GM19351 (cell line): Measurements from ENCODE around the gene GYPC.

ENCODE experiments used
- ATAC-seq: cut with Tn5 transposase; IDR thresholded peaks from one replicate; pipeline ENCODE4 v1.9.1; 2021; ENCODE audit warnings: mild to moderate bottlenecking, moderate library complexity; ENCODE audit not compliant: unreplicated experiment

GYPC gene

DNA sequence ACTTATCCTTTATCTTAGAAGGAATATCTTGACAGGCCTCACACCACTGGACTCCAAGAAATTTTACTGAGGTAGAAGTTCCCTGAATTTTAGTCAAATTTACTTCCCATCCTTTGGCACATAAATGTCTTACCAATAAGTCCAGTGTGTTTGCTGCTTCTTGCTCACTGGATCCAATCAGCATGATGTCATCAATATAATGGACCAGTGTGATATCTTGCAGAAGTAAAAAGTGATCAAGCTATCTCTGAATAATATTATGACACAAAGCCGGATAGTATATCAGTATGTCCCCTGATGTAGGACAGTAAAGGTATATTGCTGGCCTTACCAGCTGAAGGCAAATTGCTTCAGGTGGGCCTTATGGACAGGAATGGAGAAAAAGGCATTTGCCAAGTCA, 6.9 kb upstream of the GYPC start:
- no peak for ATAC-seq

DNA sequence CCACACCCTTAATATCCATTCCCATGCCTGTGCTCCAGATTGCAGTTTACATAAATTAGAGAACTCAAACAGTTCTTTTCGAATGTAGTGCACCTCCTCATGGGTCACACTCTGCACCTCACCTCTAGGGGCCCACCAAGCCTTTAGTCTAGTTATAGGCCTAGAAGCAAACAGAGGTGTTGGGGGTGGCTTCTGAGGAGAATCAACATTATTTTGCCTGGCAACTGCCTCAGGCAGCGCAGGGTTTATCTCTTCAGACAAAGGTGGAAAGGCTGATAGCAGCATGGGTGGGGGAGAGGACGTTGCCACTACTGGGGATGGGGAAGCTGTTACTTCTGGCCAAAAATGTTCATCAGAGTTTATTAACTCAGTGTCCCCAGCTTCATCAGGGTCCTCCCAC, 5.0 kb upstream of the GYPC start:
- no peak for ATAC-seq

DNA sequence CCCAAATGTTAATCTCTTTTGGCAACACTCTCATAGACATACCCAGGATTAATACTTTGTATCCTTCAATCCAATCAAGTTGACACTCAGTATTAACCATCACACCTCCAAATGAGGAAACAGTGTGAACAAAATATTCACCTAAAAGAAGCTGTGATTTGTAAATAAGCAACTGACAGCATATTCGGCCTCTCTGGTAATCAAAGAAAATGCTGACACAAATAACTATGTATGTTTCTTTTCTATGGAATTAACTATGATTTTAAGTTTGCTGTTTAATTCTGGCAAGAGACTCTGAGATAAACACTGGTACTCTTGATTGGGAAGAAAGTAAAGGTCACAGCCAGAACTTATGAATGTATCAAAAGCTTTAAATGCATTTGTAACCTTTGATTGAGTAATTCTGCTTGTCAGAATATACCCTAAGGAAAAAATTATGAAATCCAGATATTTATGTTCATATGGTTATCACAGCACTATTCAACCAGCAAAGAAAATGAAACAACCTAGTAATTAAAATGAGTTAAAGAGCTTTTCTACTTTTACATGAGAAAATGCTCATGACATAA, 3.6 kb upstream of the GYPC start:
- ATAC-seq = no peak

DNA sequence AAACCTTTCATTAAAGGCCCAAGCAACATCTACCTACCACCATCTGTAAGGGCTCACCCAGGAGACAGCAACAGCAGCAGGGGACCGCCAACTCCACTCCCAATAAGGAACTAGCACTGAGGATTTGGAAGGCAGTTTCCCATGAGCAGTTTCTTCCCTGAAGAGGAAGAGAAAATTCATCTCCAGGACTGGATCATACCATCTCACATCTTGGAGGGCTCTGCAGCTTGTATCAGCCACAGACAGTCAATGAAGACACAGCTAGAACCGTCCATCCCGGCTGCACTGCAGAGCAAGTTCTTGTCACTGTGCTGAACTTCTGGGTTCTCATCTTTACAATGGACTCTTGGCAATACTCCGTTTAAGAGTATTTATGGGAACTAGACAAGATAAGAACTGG, 2.8 kb upstream of the GYPC start:
- no peak for ATAC-seq

DNA sequence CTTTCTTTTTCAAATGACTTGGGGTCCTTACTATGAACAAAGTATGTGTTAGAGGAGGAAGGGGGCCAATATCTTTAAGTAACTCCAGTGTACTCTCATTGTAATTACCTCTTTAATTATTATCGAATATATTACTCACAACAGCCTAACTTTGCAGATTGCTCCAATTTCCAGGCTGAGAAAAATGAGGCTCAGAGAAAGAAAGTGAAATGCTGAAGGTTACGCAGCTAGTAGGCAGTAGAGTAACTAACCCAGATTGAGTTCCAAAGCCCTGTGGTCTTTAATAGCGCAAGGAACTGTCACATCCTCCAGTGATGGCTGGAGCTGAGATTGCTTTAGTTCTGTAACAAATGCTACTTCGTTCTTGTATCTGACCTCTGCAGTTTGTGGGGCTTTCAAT, 2.2 kb upstream of the GYPC start:
- no peak for ATAC-seq

DNA sequence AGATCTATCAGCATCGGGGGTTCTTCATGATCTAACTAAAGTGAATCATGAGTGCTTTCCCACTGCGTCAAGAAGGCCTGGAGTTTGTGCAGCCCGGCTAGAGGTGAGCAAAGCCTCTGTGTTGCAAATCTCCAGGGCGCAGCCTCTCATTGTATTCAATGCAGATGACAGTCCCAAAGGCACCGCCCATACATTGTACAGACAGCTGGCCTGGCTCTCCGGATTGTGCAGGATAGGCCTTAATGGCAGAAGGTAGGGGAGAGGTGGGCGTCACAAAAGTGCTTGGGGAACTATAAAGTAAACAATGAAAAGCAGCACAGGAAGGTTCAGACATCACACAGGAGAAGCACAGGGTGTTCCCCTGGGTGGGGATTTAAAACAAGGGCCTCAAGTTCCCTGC, 907 bp upstream of the GYPC start:
- ATAC-seq = no peak

DNA sequence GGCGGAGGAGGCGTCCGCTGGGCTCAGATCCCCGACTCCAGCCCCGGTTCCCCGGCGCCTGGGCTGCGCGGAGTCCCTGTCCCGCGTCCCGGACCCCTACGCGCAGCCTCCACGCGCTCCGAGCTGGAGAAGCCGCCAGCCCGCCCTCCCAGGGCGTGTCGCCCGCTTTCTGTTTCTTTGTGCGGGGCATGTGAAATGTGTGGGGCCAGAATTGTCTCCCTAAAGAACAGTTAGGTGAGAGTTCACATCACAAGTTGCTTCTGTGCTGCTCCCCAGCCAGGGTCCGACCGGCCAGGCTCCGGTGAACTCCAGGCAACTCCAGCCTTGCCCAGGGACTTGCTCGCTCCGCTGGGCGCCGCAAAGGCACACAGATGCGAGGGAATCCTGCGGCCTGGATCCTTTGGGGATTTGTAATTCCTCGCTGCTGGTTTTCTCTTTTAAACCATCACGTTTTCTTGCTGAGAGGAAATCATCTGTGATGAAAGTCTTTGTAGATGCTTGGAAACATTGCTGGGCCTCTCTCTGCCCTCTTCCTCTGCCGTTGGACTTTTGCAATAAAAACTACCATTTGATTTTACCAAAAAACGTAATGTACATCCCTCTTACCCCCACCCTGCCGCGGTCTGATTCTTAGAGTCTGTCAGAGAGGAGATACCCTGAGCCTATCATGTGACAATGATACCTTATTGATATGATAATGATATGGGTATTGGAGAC, 631 bp downstream of the GYPC start:
- peak; percentile 18 for ATAC-seq

DNA sequence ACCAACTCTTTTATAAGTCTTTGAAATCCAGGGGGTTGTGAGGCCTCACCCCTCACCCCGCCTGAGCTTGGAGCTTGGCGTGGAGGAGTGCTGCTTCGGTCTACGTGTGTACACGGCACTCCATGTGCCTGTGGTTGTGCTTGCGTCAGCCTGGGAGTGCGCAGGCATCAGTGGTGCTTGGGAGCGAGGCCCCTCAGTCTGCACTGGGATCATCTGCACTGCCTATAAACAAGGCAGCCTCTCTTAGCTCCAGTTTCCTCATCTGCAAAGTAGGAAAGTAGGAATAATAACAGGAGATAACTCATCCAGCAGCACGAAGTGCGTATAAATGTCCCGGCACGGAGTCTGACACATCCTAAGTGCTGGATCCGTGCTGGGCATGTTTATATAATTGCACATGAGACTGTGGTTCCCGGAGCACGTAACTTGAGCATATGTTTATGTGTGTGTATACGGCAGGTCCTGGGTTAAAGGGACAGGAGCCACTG, 1.2 kb downstream of the GYPC start:
- peak; percentile 21 for ATAC-seq

DNA sequence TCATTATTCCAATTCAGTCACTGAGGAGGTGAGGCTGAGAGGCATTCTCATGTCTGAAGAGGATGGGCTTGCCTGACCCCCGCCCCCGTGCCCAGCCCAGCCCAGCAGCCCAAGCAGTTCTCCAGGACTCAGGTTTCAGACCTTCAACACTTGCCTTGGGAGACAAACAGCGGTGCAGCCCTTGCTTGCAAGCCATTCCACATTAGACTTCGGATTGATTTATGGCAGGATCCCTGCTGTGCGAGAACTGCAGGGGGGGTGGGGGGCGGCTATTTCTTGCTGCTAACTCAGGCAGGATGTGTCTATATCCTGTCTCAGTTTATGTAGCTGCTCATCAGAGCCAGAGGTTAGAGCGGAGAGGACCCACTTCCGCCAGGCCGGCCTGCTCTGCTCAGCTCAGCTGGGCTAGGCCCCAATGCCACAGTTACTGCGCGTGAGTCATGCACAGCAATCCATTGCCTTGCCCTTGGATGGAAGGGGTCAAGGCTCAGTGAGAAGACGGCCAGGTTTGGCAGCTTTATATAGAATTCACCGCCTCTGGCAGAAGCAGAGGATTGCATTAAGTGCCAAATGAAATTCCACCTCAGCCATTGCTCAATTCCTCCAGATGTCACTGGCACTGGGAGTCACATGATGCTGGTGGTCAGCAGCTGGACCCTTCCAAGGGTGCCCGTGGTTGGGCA, 1.8 kb downstream of the GYPC start:
- peak; percentile 54 for ATAC-seq

DNA sequence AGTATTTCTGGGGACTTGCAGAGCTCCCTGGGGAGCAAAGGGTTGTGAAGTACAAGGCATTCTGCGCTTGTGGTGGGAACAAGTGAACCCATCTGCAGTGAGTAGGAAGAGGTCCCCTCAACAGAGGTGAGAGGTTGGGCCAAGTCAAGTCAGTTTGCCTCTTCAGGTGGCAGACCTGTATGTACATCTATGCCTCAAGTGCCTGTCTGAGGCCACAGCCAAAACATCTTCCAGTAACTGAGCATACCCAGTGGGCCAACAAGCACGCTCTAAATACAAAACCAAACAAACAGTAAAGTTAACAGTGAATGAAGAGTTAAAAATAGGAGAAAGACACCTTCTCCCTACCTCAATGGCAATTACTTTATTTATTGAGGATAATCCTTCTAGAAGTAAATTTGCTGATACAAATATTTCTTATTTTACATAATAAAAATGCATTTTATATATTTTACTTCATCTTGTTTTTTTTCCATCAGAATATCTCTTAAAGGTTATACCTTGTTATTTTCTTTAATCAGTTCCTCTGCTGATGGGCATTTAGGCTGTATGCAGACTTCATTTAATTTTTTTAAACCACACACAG, 2.5 kb downstream of the GYPC start:
- peak; percentile 12 for ATAC-seq

DNA sequence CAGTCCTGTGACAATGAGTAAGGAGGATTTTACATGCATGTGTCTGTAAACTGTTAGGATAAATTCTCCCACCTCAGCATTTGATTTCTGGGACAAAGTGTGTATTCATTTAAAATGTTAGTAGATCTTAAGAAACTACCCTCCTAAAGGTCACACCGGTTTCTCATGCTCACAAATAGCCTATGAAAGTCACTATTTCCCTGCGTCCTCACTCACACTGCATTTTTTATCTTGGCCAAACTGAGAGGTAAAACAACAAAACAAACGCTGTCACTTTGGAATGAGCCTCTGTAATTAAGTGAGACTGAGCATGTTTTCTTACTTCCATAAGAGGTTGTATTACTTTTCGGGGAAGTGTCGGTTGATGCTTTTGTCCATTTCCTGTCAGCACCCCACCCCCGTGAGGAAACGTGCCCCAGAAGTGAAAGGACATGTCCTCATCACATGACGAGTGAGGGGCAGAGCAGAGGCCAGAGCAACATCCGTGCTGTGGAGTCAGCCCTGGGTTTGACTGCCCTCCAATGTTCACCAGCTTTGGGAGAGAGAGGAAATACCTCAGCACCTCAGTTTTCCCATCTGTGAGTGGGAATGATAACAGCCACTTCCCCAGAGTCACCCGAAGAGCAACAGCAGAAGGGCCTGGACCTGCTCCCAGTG, 3.1 kb downstream of the GYPC start:
- ATAC-seq = peak; percentile 45

DNA sequence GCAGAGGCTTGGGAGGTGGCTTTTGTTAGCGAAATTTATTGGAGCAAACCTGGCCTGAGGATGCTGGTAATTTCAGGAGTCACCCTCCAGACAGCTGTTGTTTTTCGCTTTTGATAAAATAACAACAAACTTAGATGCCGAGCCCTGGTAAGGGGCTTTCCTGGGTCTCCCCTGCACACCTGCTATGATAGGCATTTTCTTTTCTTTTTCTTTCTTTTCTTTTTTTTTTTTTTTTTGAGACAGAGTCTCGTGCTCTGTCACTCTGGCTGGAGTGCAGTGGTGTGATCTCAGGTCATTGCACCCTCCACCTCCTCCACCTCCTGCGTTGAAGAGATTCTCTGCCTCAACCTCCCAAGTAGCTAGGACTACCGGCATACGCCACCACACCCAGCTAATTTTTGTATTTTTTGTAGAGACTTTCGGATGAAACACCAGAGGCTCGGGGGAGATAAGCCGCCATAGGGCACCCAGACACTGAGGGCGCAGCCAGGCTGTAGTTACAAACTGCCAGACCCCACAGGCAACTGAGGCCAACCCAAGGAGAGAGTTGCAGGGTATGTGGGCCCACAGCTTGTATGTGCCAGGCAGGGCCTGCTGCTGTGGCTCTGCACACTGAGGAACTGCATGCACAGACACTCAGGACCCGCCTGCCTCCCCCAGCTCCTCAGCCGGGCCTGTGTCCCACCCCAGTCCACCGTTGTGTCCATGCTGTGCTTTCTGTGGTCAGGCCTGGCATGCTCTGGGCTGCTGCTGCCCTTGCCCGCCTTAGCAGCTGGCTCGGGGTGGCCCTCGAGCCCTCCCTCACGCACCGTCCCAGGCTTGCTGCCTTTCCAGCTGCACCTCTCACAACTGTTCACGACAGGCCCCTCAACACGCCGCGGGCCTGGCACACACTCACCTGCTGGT, 3.9 kb downstream of the GYPC start:
- no peak for ATAC-seq

DNA sequence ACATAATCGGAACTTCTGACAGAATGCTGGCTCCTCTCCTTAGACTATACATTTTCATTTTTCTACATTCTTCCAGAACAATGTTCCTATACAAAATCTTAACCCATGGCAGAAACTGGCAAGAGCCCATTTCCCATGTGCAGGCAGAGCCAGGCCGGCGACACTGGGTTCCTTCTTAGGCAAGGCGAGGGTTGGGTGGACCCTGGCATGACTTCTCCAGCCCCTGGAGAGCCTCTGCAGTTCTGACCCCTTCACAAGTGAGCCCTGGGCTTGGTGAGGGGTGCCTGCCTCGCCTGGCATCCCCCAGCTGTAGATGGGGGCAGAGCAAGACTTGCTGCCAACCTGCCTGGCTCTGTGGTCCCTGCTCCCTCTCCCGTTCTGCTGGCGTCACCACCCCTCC, 5.0 kb downstream of the GYPC start:
- no peak for ATAC-seq

DNA sequence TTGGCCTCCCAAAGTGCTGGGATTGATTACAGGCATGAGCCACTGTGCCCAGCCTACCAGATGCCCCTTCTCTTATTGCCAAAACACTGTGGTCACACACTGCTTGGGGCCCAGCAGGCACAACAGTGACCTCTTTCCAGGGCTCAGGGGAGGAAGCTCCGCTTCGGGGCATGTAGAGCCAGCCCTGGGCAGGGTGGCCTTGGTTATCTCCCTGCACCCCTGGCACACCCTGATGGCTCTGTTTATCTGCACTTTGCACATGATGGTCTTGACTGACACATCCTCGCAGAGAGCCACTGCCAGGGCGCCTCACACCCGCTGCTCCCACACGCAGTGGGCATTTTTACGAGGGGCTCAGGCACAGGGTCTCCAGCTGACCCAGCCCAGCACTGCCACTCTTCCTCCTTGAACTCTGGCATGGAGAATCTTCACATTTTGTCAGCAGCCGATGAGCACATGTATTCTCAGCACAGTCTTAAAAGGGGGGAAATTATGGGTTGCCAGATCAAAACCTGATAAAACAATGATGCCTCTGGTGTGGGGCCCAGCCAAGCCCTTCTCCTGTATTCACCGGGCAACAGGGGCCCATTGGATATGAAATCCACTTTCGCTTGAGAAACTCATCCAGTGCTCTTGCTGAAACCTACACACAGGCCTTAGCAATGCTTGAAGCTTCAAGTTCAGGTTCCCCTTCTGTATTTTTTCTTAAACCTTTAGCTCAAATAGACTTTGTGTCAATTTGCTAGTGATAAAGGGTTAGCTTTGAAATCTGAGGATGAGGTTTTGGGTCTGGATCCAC, 5.9 kb downstream of the GYPC start:
- no peak for ATAC-seq

DNA sequence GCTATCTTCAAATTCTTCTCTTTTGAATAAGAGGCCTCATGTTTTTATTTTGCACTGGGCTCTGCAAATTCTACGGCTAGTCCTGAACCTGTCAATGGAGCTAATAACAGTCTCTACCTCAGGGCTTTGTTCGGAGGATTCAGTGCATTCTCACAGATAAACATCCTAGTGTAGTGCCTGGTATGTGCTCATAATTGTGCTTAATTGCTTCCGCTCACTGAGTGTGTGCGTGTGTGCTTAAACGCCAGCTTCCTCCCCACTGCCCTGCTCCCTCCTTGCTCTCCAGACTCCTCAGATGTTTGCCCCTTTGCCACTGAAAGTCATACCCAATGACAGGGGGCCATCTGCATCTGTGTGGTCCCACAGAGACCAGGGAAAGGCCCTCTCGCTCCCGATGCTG, 6.7 kb downstream of the GYPC start:
- ATAC-seq = no peak

DNA sequence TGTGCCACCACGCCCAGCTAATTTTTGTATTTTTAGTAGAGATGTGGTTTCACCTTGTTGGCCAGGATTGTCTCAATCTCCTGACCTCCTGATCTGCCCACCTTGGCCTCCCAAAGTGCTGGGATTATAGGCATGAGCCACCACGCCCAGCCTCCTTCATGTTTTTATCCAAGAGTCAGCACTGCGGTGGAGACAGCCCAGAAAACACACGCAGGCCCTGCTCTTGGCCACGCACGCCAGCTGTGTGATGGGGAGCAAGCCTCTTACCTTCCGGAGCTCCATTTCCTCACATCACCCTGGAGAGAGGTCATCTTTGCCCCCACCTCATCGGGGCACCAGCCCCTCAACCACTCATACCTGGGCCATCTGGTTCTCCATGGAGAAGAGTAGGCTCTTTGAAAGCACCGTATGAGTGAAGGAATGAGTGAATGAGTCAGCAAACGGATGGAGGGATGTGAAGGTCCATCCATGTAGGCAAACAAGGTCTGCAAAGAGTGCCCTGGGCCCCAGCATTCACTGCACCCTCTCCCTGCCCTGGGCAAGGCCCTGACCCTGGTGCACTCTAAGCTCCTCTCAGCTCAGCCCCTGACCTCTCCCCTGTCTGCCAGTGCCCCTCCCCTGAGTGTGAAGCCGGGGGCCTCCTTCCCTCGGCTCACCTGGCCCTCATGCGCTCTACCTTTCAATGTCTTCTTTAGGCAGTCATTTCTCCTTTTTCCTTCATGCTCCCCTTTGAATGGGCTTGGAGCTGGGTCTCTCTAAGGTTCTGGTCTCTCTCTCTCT, 7.4 kb downstream of the GYPC start:
- ATAC-seq = no peak

DNA sequence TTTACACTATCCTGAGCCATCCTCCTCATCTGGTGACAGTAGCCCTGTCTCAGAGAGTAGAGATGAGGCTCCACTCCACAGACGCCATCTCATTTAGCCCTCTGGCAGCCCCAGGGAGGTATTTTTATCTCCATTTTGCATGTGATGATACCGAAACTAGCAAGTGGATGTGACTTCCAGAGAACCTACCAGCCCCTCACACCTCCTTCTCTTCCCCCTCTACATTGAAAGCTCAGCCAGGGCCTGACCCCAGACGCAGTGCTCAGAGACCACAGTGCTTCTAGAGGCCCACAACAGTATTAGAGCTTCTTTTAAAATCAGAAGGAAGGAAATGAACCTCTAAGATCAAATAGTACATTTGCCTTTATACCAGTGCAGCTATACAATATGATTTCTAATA, 8.3 kb downstream of the GYPC start:
- ATAC-seq = peak; percentile 79

DNA sequence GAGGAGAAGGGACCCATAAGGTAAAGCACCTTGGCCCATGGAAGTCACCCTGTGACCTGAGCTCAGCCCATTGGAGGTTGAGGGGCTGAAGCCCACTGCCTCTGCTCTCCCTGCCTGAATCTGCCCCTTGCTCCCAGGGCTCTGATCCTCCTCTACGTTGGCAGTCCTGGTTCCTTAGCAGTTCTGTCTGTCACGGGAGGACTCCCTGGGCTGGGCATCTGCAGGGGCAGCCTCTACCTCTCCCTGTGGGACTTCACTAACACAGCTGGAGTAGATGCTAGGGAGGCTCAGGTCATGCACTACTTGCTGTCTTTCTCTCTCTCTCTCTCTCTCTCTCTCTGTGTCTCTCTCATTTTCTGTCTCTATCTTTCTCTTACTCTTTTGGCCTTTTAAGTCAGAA, 8.7 kb downstream of the GYPC start:
- peak; percentile 24 for ATAC-seq

DNA sequence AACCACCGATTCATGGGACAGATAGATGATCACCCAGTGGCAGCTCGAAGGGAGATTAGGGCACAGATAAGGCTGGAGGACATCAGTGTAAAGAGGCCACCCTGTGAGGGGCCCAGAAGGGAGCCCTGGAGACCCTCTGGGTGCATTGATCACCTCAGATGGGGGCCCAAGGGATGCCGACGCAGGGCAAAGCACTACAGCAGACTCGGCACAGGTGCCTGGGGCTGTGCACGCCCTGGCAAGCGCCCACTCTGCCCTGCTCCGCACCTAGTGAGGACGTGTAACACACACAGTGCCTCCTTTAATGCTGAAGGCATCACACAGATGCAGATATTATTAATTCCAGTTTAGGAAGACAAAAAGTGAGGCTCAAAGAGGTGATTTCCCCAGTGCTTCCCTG, 9.5 kb downstream of the GYPC start:
- ATAC-seq = no peak
